Adipocyte (in vitro differentiated cells): ENCODE data around the gene FUT7.

Experiments used
- DNase-seq: peaks from one replicate; pipeline ENCODE4 v3.0.0-alpha.2; 2015; ENCODE audit warnings: low read depth
- H3K27me3 ChIP-seq: replicated peaks from 2 replicates; pipeline ENCODE4 v1.7.0; 2013; ENCODE audit warnings: mild to moderate bottlenecking, low read length, moderate library complexity; ENCODE audit not compliant: control insufficient read depth, insufficient read depth
- H3K36me3 ChIP-seq: 2 replicates; pipeline ENCODE4 v1.7.0; 2013; ENCODE audit warnings: low read length, mild to moderate bottlenecking, moderate library complexity; ENCODE audit not compliant: control insufficient read depth, insufficient read depth, severe bottlenecking
- H3K4me1 ChIP-seq: 2 replicates; pipeline ENCODE4 v1.7.0; 2013; ENCODE audit warnings: mild to moderate bottlenecking, low read length, moderate library complexity; ENCODE audit not compliant: control insufficient read depth, insufficient read depth
- H3K4me3 ChIP-seq: 2 replicates; pipeline ENCODE4 v1.7.0; 2013; ENCODE audit warnings: mild to moderate bottlenecking, low read length, moderate library complexity
- H3K9ac ChIP-seq: 2 replicates; pipeline ENCODE4 v1.7.0; 2013; ENCODE audit warnings: mild to moderate bottlenecking, low read length, moderate library complexity
- H3K9me3 ChIP-seq: 2 replicates; pipeline ENCODE4 v1.7.0; 2013; ENCODE audit warnings: mild to moderate bottlenecking, low read length, moderate library complexity; ENCODE audit not compliant: control insufficient read depth

Gene FUT7

DNA sequence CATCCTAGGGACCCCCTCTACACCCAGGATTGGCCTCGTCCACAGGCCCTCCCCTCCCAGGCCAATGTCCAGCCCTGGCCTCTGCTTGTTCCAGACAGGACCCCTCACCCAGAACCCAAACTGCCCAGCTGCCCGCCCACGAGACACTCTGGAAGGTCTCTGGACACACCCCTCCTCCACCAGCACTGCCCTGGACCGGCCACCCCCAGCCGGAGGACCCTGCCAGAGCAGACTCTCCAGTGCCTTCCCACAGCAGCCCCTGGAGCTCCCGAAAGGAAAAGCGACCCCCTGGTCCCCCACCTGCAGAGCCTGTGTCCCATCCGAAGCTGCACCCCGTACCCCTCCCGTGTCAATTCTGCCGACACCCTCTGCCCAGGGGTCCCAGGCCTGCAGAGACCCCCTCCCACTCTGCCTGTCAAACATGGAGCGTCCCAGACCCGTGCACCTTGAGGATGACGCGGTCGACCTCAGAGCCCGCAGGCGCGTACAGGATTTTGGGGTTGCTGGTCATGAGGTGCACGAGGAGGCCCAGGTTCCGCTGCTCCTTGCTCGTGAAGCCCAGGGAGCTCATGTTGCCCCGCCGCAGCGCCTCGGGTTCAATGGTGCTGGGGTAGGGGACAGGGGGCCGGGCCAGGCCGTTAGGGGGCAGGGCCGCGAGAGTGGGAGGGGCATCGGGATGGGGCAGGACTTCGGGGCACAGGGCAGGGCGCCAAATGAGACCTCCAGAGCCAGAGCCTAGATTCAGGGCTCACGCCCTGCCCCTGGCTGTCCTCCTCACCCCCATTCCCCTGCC lies 11.8 kb downstream of the FUT7 start:
- DNase-seq = no peak
- Histone ChIP-seq H3K9me3 (no peaks in the 10 kb centered on the region), H3K4me3 (no peak overlapping the region)

DNA sequence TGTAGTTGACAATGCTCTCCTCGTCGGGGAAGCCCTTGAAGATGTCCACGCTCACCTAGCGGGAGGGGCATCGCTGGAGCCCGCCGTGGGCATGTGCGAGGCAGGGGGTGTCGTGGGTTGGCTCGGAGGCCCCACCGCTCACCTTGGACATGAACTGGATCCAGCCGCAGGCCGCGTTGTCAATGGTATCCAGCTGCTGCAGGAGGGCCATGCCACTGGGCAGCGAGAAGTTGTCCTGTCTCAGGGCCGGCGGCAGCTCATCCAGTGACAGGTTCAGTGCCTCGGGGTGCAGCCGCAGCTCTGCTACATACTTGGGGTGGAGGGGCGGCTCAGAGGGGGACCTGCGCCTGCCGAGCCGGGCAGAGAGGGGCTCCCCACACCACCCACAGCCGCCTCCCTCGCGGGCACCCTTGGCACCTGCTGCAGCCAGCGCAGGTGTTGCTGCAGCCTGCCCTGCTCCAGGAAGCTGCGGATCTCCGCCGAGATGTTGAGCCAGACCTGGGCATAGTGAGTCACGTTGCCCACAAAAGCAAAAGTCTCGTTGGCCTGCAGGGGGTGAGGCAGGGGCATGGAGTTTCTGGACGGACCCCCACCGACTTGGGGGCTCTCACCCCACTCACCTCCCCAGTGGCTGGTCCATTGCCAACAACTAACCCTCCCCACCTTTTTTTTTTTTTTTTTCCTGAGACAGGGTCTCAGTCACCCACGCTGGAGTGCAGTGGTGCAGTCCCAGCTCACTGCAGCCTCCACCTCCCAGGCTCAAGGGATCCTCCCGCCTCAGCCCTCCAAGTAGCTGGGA lies 12.9 kb downstream of the FUT7 start:
- no peaks in the 10 kb centered on the region for H3K9me3 ChIP-seq
- H3K27me3 ChIP-seq = no peaks in the 10 kb centered on the region
- H3K9ac ChIP-seq = no peak overlapping the region
- peaks cover 4% of the 10 kb centered on the region for H3K4me1 ChIP-seq
- no peak overlapping the region for H3K4me3 ChIP-seq
- H3K36me3 ChIP-seq = peaks cover 20% of the 10 kb centered on the region
- DNase-seq = no peak

More for the DNA sequence above, 11.8 kb downstream of the FUT7 start:
- H3K36me3 ChIP-seq = peaks cover 16% of the 10 kb centered on the region
- no peak overlapping the region for H3K9ac ChIP-seq
- H3K4me1 ChIP-seq = peaks cover 4% of the 10 kb centered on the region
- H3K27me3 ChIP-seq = no peaks in the 10 kb centered on the region

- Histone ChIP-seq H3K9ac (no peak overlapping the region), H3K9me3 (no peaks in the 10 kb centered on the region), H3K4me3 (no peak overlapping the region), H3K36me3 (peaks cover 20% of the 10 kb centered on the region), H3K4me1 (no peaks in the 10 kb centered on the region), H3K27me3 (no peaks in the 10 kb centered on the region)
- no peak for DNase-seq
These were observed 13.9 kb downstream of the FUT7 start for GRCh38 chr9:137017791-137018497.

- no peak overlapping the region for H3K9ac ChIP-seq
- H3K36me3 ChIP-seq = peaks cover 23% of the 10 kb centered on the region
- H3K4me1 ChIP-seq = no peaks in the 10 kb centered on the region
- H3K27me3 ChIP-seq = no peaks in the 10 kb centered on the region
- no peak for DNase-seq
- H3K4me3 ChIP-seq = no peak overlapping the region
- H3K9me3 ChIP-seq = no peaks in the 10 kb centered on the region
These were observed 14.8 kb downstream of the FUT7 start for GRCh38 chr9:137017071-137017470.

- DNase-seq = no peak
- Histone ChIP-seq H3K9ac (no peak overlapping the region), H3K4me3 (no peak overlapping the region), H3K27me3 (no peaks in the 10 kb centered on the region), H3K4me1 (no peaks in the 10 kb centered on the region), H3K36me3 (peaks cover 23% of the 10 kb centered on the region), H3K9me3 (no peaks in the 10 kb centered on the region)
These were observed 15.5 kb downstream of the FUT7 start for GRCh38 chr9:137016436-137016835.

DNA sequence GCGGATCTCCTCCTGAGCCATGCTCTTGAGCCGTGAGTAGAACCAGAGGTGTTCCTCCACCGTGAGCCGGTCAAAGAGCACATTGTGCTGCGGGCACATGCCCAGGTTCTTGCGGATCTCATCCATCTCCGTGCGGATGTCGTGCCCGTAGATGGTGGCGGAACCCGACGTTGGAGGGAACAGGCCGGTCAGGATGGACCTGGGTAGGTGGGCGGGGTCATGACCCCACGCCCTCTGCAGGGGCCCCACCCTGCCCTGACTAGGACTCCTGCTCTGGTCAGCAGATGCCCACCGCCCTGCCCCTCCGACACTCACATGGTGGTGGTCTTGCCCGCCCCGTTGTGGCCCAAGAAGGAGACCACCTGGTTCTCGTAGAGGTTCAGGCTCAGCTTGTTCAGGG lies 15.9 kb downstream of the FUT7 start:
- Histone ChIP-seq H3K9ac (no peak overlapping the region), H3K36me3 (peaks cover 23% of the 10 kb centered on the region), H3K27me3 (no peaks in the 10 kb centered on the region), H3K4me3 (no peak overlapping the region), H3K4me1 (no peaks in the 10 kb centered on the region), H3K9me3 (no peaks in the 10 kb centered on the region)
- no peak for DNase-seq

DNA sequence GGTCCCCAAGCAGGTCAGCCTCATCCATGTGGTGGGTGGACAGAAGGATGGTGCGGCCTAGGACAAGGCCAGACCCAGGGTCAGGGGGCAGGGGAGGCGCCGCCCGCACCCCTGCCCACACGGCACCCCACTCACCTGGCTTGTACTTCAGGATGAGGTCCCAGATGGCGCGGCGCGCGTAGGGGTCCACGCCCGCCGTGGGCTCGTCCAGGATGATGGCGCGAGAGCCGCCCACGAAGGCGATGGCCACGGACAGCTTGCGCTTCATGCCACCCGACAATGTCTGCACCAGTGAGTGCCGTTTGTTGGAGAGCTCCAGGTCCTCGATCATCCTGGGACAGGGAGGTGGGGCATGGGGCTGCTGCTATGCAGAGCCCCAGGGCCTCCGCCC lies 16.4 kb downstream of the FUT7 start:
- Histone ChIP-seq H3K4me1 (no peaks in the 10 kb centered on the region), H3K9ac (no peak overlapping the region), H3K36me3 (peaks cover 23% of the 10 kb centered on the region), H3K27me3 (no peaks in the 10 kb centered on the region), H3K9me3 (no peaks in the 10 kb centered on the region), H3K4me3 (no peak overlapping the region)
- DNase-seq = no peak

DNA sequence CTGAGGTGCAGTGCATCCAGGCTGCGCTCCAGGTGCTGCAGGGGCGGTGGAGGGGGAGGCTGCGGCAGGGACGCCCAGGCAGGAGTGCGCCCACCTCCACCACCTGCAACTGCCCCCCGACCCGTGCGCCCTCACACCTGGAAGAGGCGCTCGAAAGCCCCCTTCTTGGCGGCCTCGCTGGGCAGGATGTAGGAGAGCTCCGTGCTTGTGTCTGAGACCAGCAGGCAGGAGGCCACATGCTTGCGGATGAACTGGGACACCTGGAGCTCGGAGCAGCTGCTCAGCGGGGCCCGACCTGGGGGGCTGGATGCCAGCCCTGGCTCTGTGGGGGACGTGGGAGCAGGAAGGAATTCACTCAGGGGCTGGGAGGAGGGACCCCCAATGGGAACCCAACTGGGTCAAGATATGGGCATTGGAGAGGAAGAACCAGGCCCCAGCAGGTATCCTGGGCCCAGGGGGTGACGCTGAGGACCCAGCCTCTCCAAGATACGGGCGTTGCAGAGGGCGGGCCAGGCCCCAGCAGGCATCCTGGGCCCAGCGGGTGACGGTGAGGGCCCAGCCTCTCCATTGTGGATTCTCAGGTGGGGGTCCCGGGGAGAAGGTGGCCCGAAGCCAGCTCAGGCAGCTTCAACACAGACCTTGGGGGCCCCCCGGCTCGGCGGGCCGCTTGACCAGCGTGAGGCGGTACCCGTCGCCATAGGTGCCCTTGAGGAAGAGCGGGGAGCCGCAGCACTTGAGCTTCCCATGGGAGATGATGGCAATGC lies 16.9 kb downstream of the FUT7 start:
- no peaks in the 10 kb centered on the region for H3K9me3 ChIP-seq
- H3K4me3 ChIP-seq = no peak overlapping the region
- H3K4me1 ChIP-seq = no peaks in the 10 kb centered on the region
- no peak overlapping the region for H3K9ac ChIP-seq
- peaks cover 24% of the 10 kb centered on the region for H3K36me3 ChIP-seq
- no peaks in the 10 kb centered on the region for H3K27me3 ChIP-seq
- no peak for DNase-seq

DNA sequence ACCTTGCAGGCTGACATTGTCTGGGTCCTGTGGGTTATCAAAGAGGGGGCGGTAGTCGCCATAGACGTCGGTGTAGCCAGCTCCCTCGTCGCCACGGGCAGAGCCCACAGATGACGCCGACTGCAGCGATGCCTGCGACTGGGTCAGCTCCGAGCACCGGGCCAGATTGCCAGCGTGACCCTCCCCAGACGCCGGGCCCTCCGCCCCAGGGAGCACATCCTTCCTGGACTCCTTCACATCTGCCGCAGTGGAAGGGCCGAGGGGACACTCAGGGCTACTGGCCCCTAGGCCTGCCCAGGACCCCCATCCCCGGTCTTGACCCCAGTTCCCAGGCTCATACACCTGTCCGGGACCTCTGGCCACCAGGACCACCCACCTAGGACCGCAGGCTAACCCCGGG lies 17.7 kb downstream of the FUT7 start:
- Histone ChIP-seq H3K4me3 (no peak overlapping the region), H3K4me1 (no peaks in the 10 kb centered on the region), H3K27me3 (no peaks in the 10 kb centered on the region), H3K36me3 (peaks cover 29% of the 10 kb centered on the region), H3K9me3 (no peaks in the 10 kb centered on the region), H3K9ac (no peak overlapping the region)
- DNase-seq = no peak

DNA sequence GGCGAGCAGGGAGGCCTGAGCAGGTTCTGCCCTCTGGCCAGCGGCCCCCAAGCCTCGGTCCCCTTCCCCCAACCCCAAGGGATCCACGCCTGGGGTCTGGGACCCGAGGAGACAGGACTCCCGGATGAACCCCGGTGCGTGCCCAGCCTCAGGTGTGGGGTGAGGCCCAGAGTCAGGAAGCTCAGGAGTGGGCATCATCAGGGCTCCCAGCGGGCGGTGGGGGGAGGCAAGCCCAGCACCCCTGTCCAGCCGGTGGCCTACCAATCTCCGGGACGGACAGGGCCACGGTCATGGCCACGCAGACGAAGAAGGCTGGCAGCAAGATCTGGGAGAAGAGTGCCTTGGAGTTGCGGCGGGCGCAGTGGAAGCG lies 18.3 kb downstream of the FUT7 start:
- Histone ChIP-seq H3K4me3 (no peak overlapping the region), H3K9me3 (no peaks in the 10 kb centered on the region), H3K9ac (no peak overlapping the region), H3K4me1 (no peaks in the 10 kb centered on the region), H3K36me3 (peaks cover 29% of the 10 kb centered on the region), H3K27me3 (no peaks in the 10 kb centered on the region)
- no peak for DNase-seq
